WTC11 (cell line): ENCODE measurements around the gene FGF14.

Experiments
- ATF3 ChIP-seq: sonication (generic); formaldehyde crosslinking; conservative IDR thresholded peaks from 2 replicates; pipeline ENCODE4 v1.8.1; 2022; ENCODE audit warnings: mild to moderate bottlenecking, missing genetic modification reagents
- CTCF ChIP-seq: fragments of 200-600 bp; IDR thresholded peaks from 2 replicates; pipeline ENCODE4 v1.8.0; 2022; ENCODE audit warnings: antibody characterized with exemption
- KAT7 ChIP-seq: sonication (generic); formaldehyde crosslinking; IDR thresholded peaks from 2 replicates; pipeline ENCODE4 v1.8.1; 2023; ENCODE audit warnings: missing genetic modification reagents, mild to moderate bottlenecking, borderline replicate concordance
- NFYB ChIP-seq: sonication (generic); formaldehyde crosslinking; conservative IDR thresholded peaks from 2 replicates; pipeline ENCODE4 v1.8.0; 2022; ENCODE audit warnings: low read depth, missing genetic modification reagents
- ZBTB21 ChIP-seq: sonication (generic); formaldehyde crosslinking; IDR thresholded peaks from 2 replicates; pipeline ENCODE4 v1.8.1; 2023; ENCODE audit warnings: mild to moderate bottlenecking, missing genetic modification reagents, borderline replicate concordance
- ZNF281 ChIP-seq: sonication (generic); formaldehyde crosslinking; IDR thresholded peaks from 2 replicates; pipeline ENCODE4 v1.8.0; 2023; ENCODE audit warnings: mild to moderate bottlenecking, missing genetic modification reagents

GRCh38 chr13:102309110-102309509 lies 92.7 kb downstream of the FGF14 start:
- no peak for TF ChIP-seq NFYB (CRISPR knock-in tag)
- TF ChIP-seq CTCF = no peak
- TF ChIP-seq KAT7 (CRISPR knock-in tag) = no peak
- TF ChIP-seq ATF3 (CRISPR knock-in tag) = no peak
- TF ChIP-seq ZBTB21 (CRISPR knock-in tag) = no peak
- no peak for TF ChIP-seq ZNF281 (CRISPR knock-in tag)
